Fibroblast of lung (primary cell): ENCODE measurements around the gene ASTN2. TPM values are rescaled to one million over a fixed set of nuclear protein-coding genes. Genes with fewer than 3 reads are reported as not detected.

ENCODE experiments used
- DNase-seq, 2 donors: peaks; one replicate each; pipeline versions ENCODE4 v3.0.0 to v3.0.0-alpha.2; 2010; ENCODE audit warnings: low read depth in 2 of 2
- H2AFZ ChIP-seq: 2 replicates; pipeline ENCODE4 v1.5.1; 2012; ENCODE audit warnings: low read length, control low read depth, inconsistent platforms
- H3K27ac ChIP-seq: 2 replicates; pipeline ENCODE4 v1.5.1; 2011; ENCODE audit warnings: low read length, control low read depth; ENCODE audit not compliant: insufficient read depth
- H3K27me3 ChIP-seq: 2 replicates; pipeline ENCODE4 v1.5.1; 2011; ENCODE audit warnings: mild to moderate bottlenecking, low read length; ENCODE audit not compliant: control insufficient read depth, insufficient read depth
- H3K36me3 ChIP-seq: 2 replicates; pipeline ENCODE4 v1.5.1; 2011; ENCODE audit warnings: low read length; ENCODE audit not compliant: control insufficient read depth, insufficient read depth
- H3K4me1 ChIP-seq: 2 replicates; pipeline ENCODE4 v1.5.1; 2011; ENCODE audit warnings: low read length; ENCODE audit not compliant: control insufficient read depth, insufficient read depth; ENCODE audit errors: extremely low read depth
- H3K4me2 ChIP-seq: 2 replicates; pipeline ENCODE4 v1.5.1; 2011; ENCODE audit warnings: low read length, control low read depth; ENCODE audit not compliant: insufficient read depth; ENCODE audit errors: extremely low read depth
- H3K4me3 ChIP-seq, 4 experiments: fragments of 200-600 bp in 1 of 4; sonication (generic) in 1 of 4; replicated peaks in 1 of 4; 2 replicates each; pipeline ENCODE4 v1.5.1; 2011 to 2016; ENCODE audit warnings: low read length in 4 of 4, low read depth in 3 of 4, mild to moderate bottlenecking in 3 of 4, control low read depth in 2 of 4, inconsistent platforms in 1 of 4, mixed read lengths in 1 of 4; ENCODE audit not compliant: insufficient read depth in 1 of 4; ENCODE audit errors: control extremely low read depth in 1 of 4
- H3K79me2 ChIP-seq: 2 replicates; pipeline ENCODE4 v1.5.1; 2012; ENCODE audit warnings: mild to moderate bottlenecking, low read length, inconsistent platforms; ENCODE audit not compliant: control insufficient read depth, insufficient read depth
- H3K9ac ChIP-seq: 2 replicates; pipeline ENCODE4 v1.5.1; 2011; ENCODE audit warnings: mild to moderate bottlenecking, low read length, control low read depth; ENCODE audit not compliant: insufficient read depth
- H3K9me3 ChIP-seq: 2 replicates; pipeline ENCODE4 v1.5.1; 2012; ENCODE audit warnings: low read depth, low read length; ENCODE audit not compliant: control insufficient read depth, insufficient read depth
- H4K20me1 ChIP-seq: 2 replicates; pipeline ENCODE4 v1.5.1; 2011; ENCODE audit warnings: low read length; ENCODE audit not compliant: control insufficient read depth, insufficient read depth; ENCODE audit errors: extremely low read depth
- EZH2 ChIP-seq: IDR thresholded peaks from 2 replicates; pipeline ENCODE4 v1.5.1; 2012; ENCODE audit warnings: low read length, control low read depth, mild to moderate bottlenecking; ENCODE audit errors: missing control alignments
- polyA plus RNA-seq, 2 donors: library from polyadenylated mRNA; depleted of rRNA in 1 of 2; stranded (reverse) in 1 of 2; unstranded in 1 of 2; fragments of >200 nt; gene quantifications; 2 replicates each; pipeline ENCODE4 v1.2.1, GENCODE V29; 2011 to 2012; ENCODE audit warnings: missing spikeins in 1 of 2
- total RNA-seq: library from RNA; depleted of rRNA; stranded (reverse); fragments of >200 nt; gene quantifications from 2 replicates; pipeline ENCODE4 v1.2.1, GENCODE V29; 2014
- TF ChIP-seq, protein P1 (sequence below), 2 donors: IDR thresholded peaks in 1 of 2; conservative IDR thresholded peaks in 1 of 2; 1 replicate in 1 of 2; 2 replicates in 1 of 2; pipeline ENCODE4 v1.5.1; 2011 to 2012; ENCODE audit warnings: low read length in 2 of 2, control low read depth in 1 of 2, inconsistent platforms in 1 of 2, low read depth in 1 of 2, mild to moderate bottlenecking in 1 of 2

ASTN2 gene
- total and polyA plus RNA-seq, 2 donors (not counting 1 experiment from before 2014, with no cell fraction given) = 2.2 to 19.2 TPM

DNA sequence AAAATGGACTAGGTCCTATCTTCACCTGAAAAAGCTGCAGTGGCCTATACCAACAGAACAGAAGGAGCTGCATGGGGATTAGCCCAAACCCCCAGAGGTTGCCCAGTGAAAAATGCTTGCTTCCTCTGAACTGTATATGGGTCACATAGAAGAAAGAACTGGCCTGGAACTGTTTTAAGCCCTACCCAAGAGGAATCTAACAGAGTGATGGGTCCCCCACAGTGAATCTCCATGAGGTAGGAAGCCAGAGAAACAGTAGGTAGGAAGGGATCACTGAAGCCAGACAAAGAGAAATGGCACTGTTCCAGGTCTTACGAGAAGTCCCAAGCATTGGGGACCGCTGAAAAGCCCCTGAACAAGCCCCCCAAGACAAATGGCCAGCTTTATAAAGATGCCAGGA, 756.6 kb downstream of the ASTN2 start:
- Histone ChIP-seq H3K4me3 (no peak overlapping the region), H3K27ac (no peak overlapping the region), H4K20me1 (no peaks in the 10 kb centered on the region), H3K9ac (no peak overlapping the region), H3K4me2 (no peak overlapping the region), H3K36me3 (no peaks in the 10 kb centered on the region), H2AFZ (no peak overlapping the region), H3K9me3 (no peaks in the 10 kb centered on the region), H3K4me1 (no peaks in the 10 kb centered on the region), H3K79me2 (no peaks in the 10 kb centered on the region), H3K27me3 (no peaks in the 10 kb centered on the region)
- no peak for DNase-seq
- TF ChIP-seq, protein P1, sequence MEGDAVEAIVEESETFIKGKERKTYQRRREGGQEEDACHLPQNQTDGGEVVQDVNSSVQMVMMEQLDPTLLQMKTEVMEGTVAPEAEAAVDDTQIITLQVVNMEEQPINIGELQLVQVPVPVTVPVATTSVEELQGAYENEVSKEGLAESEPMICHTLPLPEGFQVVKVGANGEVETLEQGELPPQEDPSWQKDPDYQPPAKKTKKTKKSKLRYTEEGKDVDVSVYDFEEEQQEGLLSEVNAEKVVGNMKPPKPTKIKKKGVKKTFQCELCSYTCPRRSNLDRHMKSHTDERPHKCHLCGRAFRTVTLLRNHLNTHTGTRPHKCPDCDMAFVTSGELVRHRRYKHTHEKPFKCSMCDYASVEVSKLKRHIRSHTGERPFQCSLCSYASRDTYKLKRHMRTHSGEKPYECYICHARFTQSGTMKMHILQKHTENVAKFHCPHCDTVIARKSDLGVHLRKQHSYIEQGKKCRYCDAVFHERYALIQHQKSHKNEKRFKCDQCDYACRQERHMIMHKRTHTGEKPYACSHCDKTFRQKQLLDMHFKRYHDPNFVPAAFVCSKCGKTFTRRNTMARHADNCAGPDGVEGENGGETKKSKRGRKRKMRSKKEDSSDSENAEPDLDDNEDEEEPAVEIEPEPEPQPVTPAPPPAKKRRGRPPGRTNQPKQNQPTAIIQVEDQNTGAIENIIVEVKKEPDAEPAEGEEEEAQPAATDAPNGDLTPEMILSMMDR (conservative IDR thresholded peaks at IDR 0.05 in 1 of 2, IDR thresholded peaks at IDR 0.05 in 1 of 2; ENCODE audit: low read depth in 1 of 2, low read length in 2 of 2) = no peak
- no peak for TF ChIP-seq EZH2

DNA sequence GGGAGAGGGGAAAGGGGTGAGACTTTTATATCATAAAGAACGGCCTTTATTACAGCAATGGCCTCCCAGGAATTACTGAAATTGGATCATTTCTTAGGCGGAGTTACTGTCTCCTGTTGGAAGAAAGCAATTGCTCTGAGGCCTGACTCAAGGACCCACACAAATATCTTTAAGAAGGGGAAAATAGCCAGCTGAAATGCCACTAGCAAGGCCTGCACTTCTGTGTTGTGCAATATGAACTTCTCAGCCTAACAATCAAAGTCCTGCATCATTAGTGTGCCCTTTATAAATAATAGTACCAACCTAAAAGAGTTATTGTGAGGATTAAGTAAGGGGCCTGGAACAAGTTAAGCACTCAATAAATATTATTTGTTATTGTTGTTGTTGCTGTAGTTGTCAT, 757.9 kb downstream of the ASTN2 start:
- H2AFZ ChIP-seq = no peak overlapping the region
- peak; percentile 31 to 41 for DNase-seq

DNA sequence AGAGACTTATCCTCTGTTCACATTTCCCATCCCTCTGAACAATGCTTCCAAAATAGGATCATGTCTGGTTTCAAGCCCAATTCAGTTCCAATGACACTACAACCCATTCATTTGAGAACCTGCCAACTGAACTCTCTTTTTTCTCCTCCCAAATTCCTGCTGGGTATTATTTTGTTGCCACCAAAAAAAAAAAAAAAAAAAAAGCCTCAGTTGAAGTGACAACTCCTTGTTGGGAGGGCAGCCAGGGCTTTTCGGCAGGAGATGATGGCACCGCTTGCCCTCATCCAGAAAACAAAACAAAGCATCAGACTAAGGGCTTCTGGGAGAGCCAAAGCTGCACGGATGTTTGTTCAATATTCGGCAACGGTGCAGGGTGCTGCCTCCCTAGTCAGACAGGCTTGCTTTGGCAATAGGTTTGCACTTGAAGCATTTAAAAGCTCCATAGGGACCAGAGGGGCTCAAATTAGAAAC, 758.3 kb downstream of the ASTN2 start:
- Histone ChIP-seq H3K27ac (no peak overlapping the region), H3K4me1 (no peaks in the 10 kb centered on the region), H3K4me3 (no peak overlapping the region), H3K4me2 (no peak overlapping the region), H3K9ac (no peak overlapping the region), H2AFZ (no peak overlapping the region), H3K36me3 (no peaks in the 10 kb centered on the region), H3K27me3 (no peaks in the 10 kb centered on the region), H3K9me3 (no peaks in the 10 kb centered on the region), H4K20me1 (no peaks in the 10 kb centered on the region), H3K79me2 (no peaks in the 10 kb centered on the region)
- DNase-seq = no peak
- TF ChIP-seq, protein P1 (conservative IDR thresholded peaks at IDR 0.05 in 1 of 2, IDR thresholded peaks at IDR 0.05 in 1 of 2; ENCODE audit: low read depth in 1 of 2, low read length in 2 of 2) = no peak
- no peak for TF ChIP-seq EZH2

More for the DNA sequence above, 757.9 kb downstream of the ASTN2 start:
- no peak overlapping the region for H3K4me2 ChIP-seq
- H3K9ac ChIP-seq = no peak overlapping the region
- H3K4me3 ChIP-seq = no peak overlapping the region
- no peaks in the 10 kb centered on the region for H3K9me3 ChIP-seq
- no peak overlapping the region for H3K27ac ChIP-seq
- H3K27me3 ChIP-seq = no peaks in the 10 kb centered on the region
- H3K79me2 ChIP-seq = no peaks in the 10 kb centered on the region
- no peaks in the 10 kb centered on the region for H4K20me1 ChIP-seq
- TF ChIP-seq, protein P1 (conservative IDR thresholded peaks at IDR 0.05 in 1 of 2, IDR thresholded peaks at IDR 0.05 in 1 of 2; ENCODE audit: low read depth in 1 of 2, low read length in 2 of 2) = no peak
- no peak for TF ChIP-seq EZH2
- no peaks in the 10 kb centered on the region for H3K36me3 ChIP-seq
- H3K4me1 ChIP-seq = no peaks in the 10 kb centered on the region
